ENCODE data around the gene SMIM30. TPM values are rescaled to one million over a fixed set of nuclear protein-coding genes. Genes with fewer than 3 reads are reported as not detected.

SMIM30 gene
- total RNA-seq, 1 donor from 2014 or later, result 33.6 TPM

- DNase-seq (ENCODE audit: low spot score), result no peak
- H3K9me3 Mint-ChIP-seq (ENCODE audit: low read depth), result peaks cover 2% of the 10 kb centered on the region
- H3K27me3 Mint-ChIP-seq (ENCODE audit: low read depth), result peaks cover 40% of the 10 kb centered on the region
- no peak overlapping the region for H3K4me3 Mint-ChIP-seq (ENCODE audit: unreplicated experiment)
- H3K27ac Mint-ChIP-seq (ENCODE audit: unreplicated experiment), result no peak overlapping the region
- TF ChIP-seq, protein P1, sequence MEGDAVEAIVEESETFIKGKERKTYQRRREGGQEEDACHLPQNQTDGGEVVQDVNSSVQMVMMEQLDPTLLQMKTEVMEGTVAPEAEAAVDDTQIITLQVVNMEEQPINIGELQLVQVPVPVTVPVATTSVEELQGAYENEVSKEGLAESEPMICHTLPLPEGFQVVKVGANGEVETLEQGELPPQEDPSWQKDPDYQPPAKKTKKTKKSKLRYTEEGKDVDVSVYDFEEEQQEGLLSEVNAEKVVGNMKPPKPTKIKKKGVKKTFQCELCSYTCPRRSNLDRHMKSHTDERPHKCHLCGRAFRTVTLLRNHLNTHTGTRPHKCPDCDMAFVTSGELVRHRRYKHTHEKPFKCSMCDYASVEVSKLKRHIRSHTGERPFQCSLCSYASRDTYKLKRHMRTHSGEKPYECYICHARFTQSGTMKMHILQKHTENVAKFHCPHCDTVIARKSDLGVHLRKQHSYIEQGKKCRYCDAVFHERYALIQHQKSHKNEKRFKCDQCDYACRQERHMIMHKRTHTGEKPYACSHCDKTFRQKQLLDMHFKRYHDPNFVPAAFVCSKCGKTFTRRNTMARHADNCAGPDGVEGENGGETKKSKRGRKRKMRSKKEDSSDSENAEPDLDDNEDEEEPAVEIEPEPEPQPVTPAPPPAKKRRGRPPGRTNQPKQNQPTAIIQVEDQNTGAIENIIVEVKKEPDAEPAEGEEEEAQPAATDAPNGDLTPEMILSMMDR (IDR thresholded peaks at IDR 0.05), result no peak
- no peaks in the 10 kb centered on the region for H3K36me3 Mint-ChIP-seq (ENCODE audit: low read depth)
- no peaks in the 10 kb centered on the region for H3K4me1 Mint-ChIP-seq (ENCODE audit: low read depth)
Measured at GRCh38 chr7:113092762-113093161, 25.6 kb downstream of the SMIM30 start.

- TF ChIP-seq, protein P1 (IDR thresholded peaks at IDR 0.05), result no peak
- Mint-ChIP-seq H3K4me3 (ENCODE audit: unreplicated experiment) (peak overlapping the region; percentile 78), H3K36me3 (ENCODE audit: low read depth) (no peaks in the 10 kb centered on the region), H3K4me1 (ENCODE audit: low read depth) (peaks cover 12% of the 10 kb centered on the region), H3K9me3 (ENCODE audit: low read depth) (peaks cover 2% of the 10 kb centered on the region), H3K27ac (ENCODE audit: unreplicated experiment) (peak overlapping the region; percentile 87), H3K27me3 (ENCODE audit: low read depth) (peaks cover 27% of the 10 kb centered on the region)
- DNase-seq (ENCODE audit: low spot score), result no peak
Measured at GRCh38 chr7:113087071-113087998, 31.0 kb downstream of the SMIM30 start.

- peaks cover 22% of the 10 kb centered on the region for H3K27me3 Mint-ChIP-seq (ENCODE audit: low read depth)
- peaks cover 2% of the 10 kb centered on the region for H3K9me3 Mint-ChIP-seq (ENCODE audit: low read depth)
- TF ChIP-seq, protein P1 (IDR thresholded peaks at IDR 0.05), result no peak
Measured at GRCh38 chr7:113086431-113086888, 31.9 kb downstream of the SMIM30 start, which contains the start of gene GPR85. GPR85 (minus strand) TSS chr7:113086827; CDS start chr7:113084721, 2,106 bp downstream.

DNA sequence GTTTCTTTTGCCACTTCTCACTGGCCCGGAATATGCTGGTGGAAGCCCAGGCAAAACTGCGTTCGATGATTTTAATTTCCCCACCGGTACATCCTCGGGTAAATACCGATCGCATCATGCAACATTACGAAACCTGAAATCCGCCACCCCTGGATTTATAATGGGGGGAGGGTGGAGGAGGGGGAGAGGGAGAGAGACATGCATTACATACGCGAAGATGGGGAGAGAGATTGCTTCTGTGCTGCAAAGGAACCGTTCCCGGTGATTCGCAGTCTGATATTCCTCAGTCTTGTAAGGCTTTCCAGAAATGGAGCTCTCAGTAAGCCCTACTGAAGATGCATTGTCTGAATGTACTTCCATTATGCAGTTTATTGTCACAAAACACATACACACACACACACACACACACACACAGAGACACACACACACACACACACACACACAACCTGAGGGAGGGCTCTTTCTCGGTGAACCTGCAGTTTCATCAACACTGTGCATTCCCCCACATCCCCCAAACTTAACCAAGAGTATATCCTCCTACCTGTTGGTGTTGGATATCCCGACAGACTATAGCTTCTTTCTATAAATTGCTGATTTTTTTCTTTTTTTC is 32.5 kb downstream of the SMIM30 start:
- H3K4me1 Mint-ChIP-seq (ENCODE audit: low read depth), result peaks cover 12% of the 10 kb centered on the region
- no peak for DNase-seq (ENCODE audit: low spot score)
- H3K27ac Mint-ChIP-seq (ENCODE audit: unreplicated experiment), result no peak overlapping the region
- peak overlapping the region; percentile 25 for H3K4me3 Mint-ChIP-seq (ENCODE audit: unreplicated experiment)
- H3K9me3 Mint-ChIP-seq (ENCODE audit: low read depth), result peaks cover 2% of the 10 kb centered on the region
- peaks cover 22% of the 10 kb centered on the region for H3K27me3 Mint-ChIP-seq (ENCODE audit: low read depth)
- TF ChIP-seq, protein P1 (IDR thresholded peaks at IDR 0.05), result no peak
- no peaks in the 10 kb centered on the region for H3K36me3 Mint-ChIP-seq (ENCODE audit: low read depth)

More at GRCh38 chr7:113086431-113086888, 31.9 kb downstream of the SMIM30 start, which contains the start of gene GPR85:
- H3K4me3 Mint-ChIP-seq (ENCODE audit: unreplicated experiment), result peak within 1 kb of the TSS; percentile 78
- H3K27ac Mint-ChIP-seq (ENCODE audit: unreplicated experiment), result peak within 1 kb of the TSS; percentile 87
- no peaks in the 10 kb centered on the region for H3K36me3 Mint-ChIP-seq (ENCODE audit: low read depth)
- DNase-seq (ENCODE audit: low spot score), result no peak
- H3K4me1 Mint-ChIP-seq (ENCODE audit: low read depth), result peaks cover 12% of the 10 kb centered on the region

DNA sequence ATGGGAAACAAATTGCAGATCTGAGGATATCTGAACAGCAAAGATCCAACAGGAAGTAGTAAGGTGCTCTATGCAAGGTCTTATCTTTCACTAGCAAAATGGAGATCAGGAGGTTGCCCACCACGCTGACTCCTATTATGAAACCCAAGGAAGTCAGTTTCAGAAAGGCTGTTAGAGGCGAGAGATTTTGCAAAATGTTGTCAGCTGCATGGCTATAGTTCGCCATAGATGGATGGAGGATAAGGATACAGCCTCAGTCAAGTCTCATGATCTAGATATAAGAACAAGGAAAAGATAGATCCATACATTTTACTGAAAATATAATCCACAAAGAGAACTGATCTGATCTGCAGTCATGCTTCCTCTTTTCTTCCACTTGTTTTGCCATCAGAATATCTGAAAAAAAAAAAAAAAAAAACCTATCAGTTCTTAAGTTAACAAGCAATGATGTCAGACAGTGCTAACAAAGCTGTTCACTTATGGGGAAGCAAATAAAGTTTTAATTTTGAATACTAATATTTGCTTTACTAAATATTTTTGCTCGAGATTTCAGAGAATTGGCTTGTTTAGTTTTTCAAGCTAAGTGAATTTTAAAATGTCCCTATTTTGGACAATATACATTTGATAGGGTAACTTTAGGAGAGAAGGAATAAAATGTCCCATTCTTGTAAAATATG is 33.7 kb downstream of the SMIM30 start:
- Mint-ChIP-seq H3K4me3 (ENCODE audit: unreplicated experiment) (no peak overlapping the region), H3K4me1 (ENCODE audit: low read depth) (peaks cover 12% of the 10 kb centered on the region), H3K27ac (ENCODE audit: unreplicated experiment) (no peak overlapping the region), H3K9me3 (ENCODE audit: low read depth) (peaks cover under 1% of the 10 kb centered on the region), H3K36me3 (ENCODE audit: low read depth) (no peaks in the 10 kb centered on the region), H3K27me3 (ENCODE audit: low read depth) (peaks cover 32% of the 10 kb centered on the region)
- no peak for DNase-seq (ENCODE audit: low spot score)
- TF ChIP-seq, protein P1 (IDR thresholded peaks at IDR 0.05), result no peak
